Measurements from ENCODE around the gene DSCAM.

DSCAM gene

GRCh38 chr21:40689217-40689616 lies 157.7 kb downstream of the DSCAM start:
- H3K27me3 ChIP-seq (ENCODE audit: insufficient read depth, low read length) = no peaks in the 10 kb centered on the region
- no peak overlapping the region for H3K4me2 ChIP-seq (ENCODE audit: low read length)
- no peak overlapping the region for H3K4me3 ChIP-seq (ENCODE audit: low read depth, low read length, poor library complexity, severe bottlenecking)
- H3K79me2 ChIP-seq (ENCODE audit: insufficient read depth, low read length) = no peaks in the 10 kb centered on the region
- no peaks in the 10 kb centered on the region for H3K4me1 ChIP-seq (ENCODE audit: insufficient read depth, low read length, severe bottlenecking)
- no peak overlapping the region for H2AFZ ChIP-seq (ENCODE audit: low read length)
- TF ChIP-seq EZH2 (IDR thresholded peaks at IDR 0.05; ENCODE audit: borderline replicate concordance, low read length) (no peak), CTCF (IDR thresholded peaks at IDR 0.05; ENCODE audit: low read length) (no peak)
- H4K20me1 ChIP-seq (ENCODE audit: insufficient read depth, low read length) = no peaks in the 10 kb centered on the region
- H3K9me3 ChIP-seq (ENCODE audit: low read length) = no peaks in the 10 kb centered on the region
- H3K9me2 ChIP-seq (ENCODE audit: low read depth, low read length) = no peaks in the 10 kb centered on the region
- H3K27ac ChIP-seq (ENCODE audit: low read depth, low read length, poor library complexity, severe bottlenecking) = no peak overlapping the region
- no peak overlapping the region for H3K9ac ChIP-seq (ENCODE audit: low read length)
- no peaks in the 10 kb centered on the region for H3K36me3 ChIP-seq (ENCODE audit: insufficient read depth, low read length)
- no peaks in the 10 kb centered on the region for H3F3A ChIP-seq (ENCODE audit: insufficient read depth, low read length)

GRCh38 chr21:40688106-40688864 lies 158.7 kb downstream of the DSCAM start:
- Histone ChIP-seq H2AFZ (ENCODE audit: low read length) (no peak overlapping the region), H4K20me1 (ENCODE audit: insufficient read depth, low read length) (no peaks in the 10 kb centered on the region), H3K27me3 (ENCODE audit: insufficient read depth, low read length) (no peaks in the 10 kb centered on the region), H3K4me1 (ENCODE audit: insufficient read depth, low read length, severe bottlenecking) (no peaks in the 10 kb centered on the region), H3K4me2 (ENCODE audit: low read length) (no peak overlapping the region), H3K79me2 (ENCODE audit: insufficient read depth, low read length) (no peaks in the 10 kb centered on the region), H3K27ac (ENCODE audit: low read depth, low read length, poor library complexity, severe bottlenecking) (no peak overlapping the region), H3F3A (ENCODE audit: insufficient read depth, low read length) (no peaks in the 10 kb centered on the region), H3K9me2 (ENCODE audit: low read depth, low read length) (no peaks in the 10 kb centered on the region), H3K4me3 (ENCODE audit: low read depth, low read length, poor library complexity, severe bottlenecking) (no peak overlapping the region), H3K36me3 (ENCODE audit: insufficient read depth, low read length) (no peaks in the 10 kb centered on the region), H3K9me3 (ENCODE audit: low read length) (no peaks in the 10 kb centered on the region), H3K9ac (ENCODE audit: low read length) (no peak overlapping the region)
- TF ChIP-seq CTCF (IDR thresholded peaks at IDR 0.05; ENCODE audit: low read length) (no peak), EZH2 (IDR thresholded peaks at IDR 0.05; ENCODE audit: borderline replicate concordance, low read length) (no peak)

- Histone ChIP-seq H3K9me2 (ENCODE audit: low read depth, low read length) (no peaks in the 10 kb centered on the region), H3K4me1 (ENCODE audit: insufficient read depth, low read length, severe bottlenecking) (no peaks in the 10 kb centered on the region), H3K4me3 (ENCODE audit: low read depth, low read length, poor library complexity, severe bottlenecking) (no peak overlapping the region), H3K9me3 (ENCODE audit: low read length) (no peaks in the 10 kb centered on the region), H3K27ac (ENCODE audit: low read depth, low read length, poor library complexity, severe bottlenecking) (no peak overlapping the region), H3F3A (ENCODE audit: insufficient read depth, low read length) (no peaks in the 10 kb centered on the region), H4K20me1 (ENCODE audit: insufficient read depth, low read length) (no peaks in the 10 kb centered on the region), H3K4me2 (ENCODE audit: low read length) (no peak overlapping the region), H3K79me2 (ENCODE audit: insufficient read depth, low read length) (no peaks in the 10 kb centered on the region), H3K27me3 (ENCODE audit: insufficient read depth, low read length) (no peaks in the 10 kb centered on the region), H3K9ac (ENCODE audit: low read length) (no peak overlapping the region), H2AFZ (ENCODE audit: low read length) (no peak overlapping the region), H3K36me3 (ENCODE audit: insufficient read depth, low read length) (no peaks in the 10 kb centered on the region)
- no peak for TF ChIP-seq CTCF (IDR thresholded peaks at IDR 0.05; ENCODE audit: low read length)
- no peak for TF ChIP-seq EZH2 (IDR thresholded peaks at IDR 0.05; ENCODE audit: borderline replicate concordance, low read length)
These were observed 159.3 kb downstream of the DSCAM start for GRCh38 chr21:40687625-40688024.

Data from OCI-LY1 (cell line).